GM12878 (cell line): Measurements from ENCODE around the gene CNN1. TPM values are rescaled to one million over a fixed set of nuclear protein-coding genes. Genes with fewer than 3 reads are reported as not detected.

Experiments
- ATAC-seq: fragments of 200-7000 bp; cut with Tn5 transposase; 3 replicates; pipeline ENCODE4 v1.9.1; 2020; ENCODE audit warnings: mild to moderate bottlenecking, moderate library complexity
- BruUV-seq: library from RNA; stranded (reverse); fragments of 400-500 nt; replicated peaks from 2 replicates; lab custom pipeline; 2021; lab: Mats Ljungman, UMichigan
- CTCF ChIA-PET: fragments of 300-600 bp; sonication (Branson Sonifier 250); formaldehyde crosslinking; extraction: SDS; loops from one replicate; lab custom pipeline; 2021; ENCODE audit warnings: inconsistent platforms; lab: Yijun Ruan, JAX
- POLR2A ChIA-PET: fragments of 350-600 bp; formaldehyde crosslinking; extraction: SDS; loops from one replicate; lab custom pipeline; 2021; ENCODE audit warnings: inconsistent platforms; lab: Charles Lee
- RAD21 ChIA-PET: fragments of 300-600 bp; sonication (Branson Sonifier 250); formaldehyde crosslinking; loops from one replicate; lab custom pipeline; 2023; ENCODE audit warnings: antibody characterized with exemption; ENCODE audit not compliant: unreplicated experiment; lab: Charles Lee
- SMC1A ChIA-PET: fragments of 300-600 bp; sonication (Branson Sonifier 250); formaldehyde crosslinking; loops from one replicate; lab custom pipeline; 2023; ENCODE audit not compliant: unreplicated experiment, uncharacterized antibody; lab: Charles Lee
- DNase-seq: peaks from one replicate; pipeline ENCODE4 v3.0.0-alpha.2; 2011; ENCODE audit warnings: low read depth, low spot score
- FAIRE-seq: peaks from 3 replicates; lab custom pipeline; 2011; peaks lifted over from hg19 to GRCh38; lab: Jason Lieb, UNC
- H2AFZ ChIP-seq: 2 replicates; pipeline ENCODE4 v1.6.0; 2011; ENCODE audit warnings: low read depth, low read length, control low read depth; ENCODE audit not compliant: control insufficient read depth
- H3K27ac ChIP-seq: 2 replicates; pipeline ENCODE4 v1.5.1; 2011; ENCODE audit warnings: control low read depth; ENCODE audit not compliant: control insufficient read depth, insufficient read depth
- H3K27me3 ChIP-seq, 2 experiments: replicated peaks in 1 of 2; 2 replicates each; pipeline versions ENCODE4 v1.6.0 to v1.6.1; 2011; ENCODE audit warnings: low read length in 1 of 2; ENCODE audit not compliant: control insufficient read depth in 2 of 2, insufficient read depth in 2 of 2
- H3K36me3 ChIP-seq, 2 experiments: 2 replicates each; pipeline ENCODE4 v1.5.1; 2011; ENCODE audit warnings: low read length in 1 of 2; ENCODE audit not compliant: control insufficient read depth in 2 of 2, insufficient read depth in 2 of 2
- H3K4me1 ChIP-seq: 2 replicates; pipeline ENCODE4 v1.6.1; 2011; ENCODE audit warnings: mild to moderate bottlenecking, low read length, moderate library complexity, mixed read lengths; ENCODE audit not compliant: control insufficient read depth, insufficient read depth
- H3K4me2 ChIP-seq: 2 replicates; pipeline ENCODE4 v1.6.0; 2011; ENCODE audit warnings: control low read depth; ENCODE audit not compliant: control insufficient read depth, insufficient read depth
- H3K4me3 ChIP-seq: fragments of 200-600 bp; sonication (generic); 2 replicates; pipeline ENCODE4 v1.5.1; 2016
- H3K79me2 ChIP-seq: 2 replicates; pipeline ENCODE4 v1.6.0; 2011; ENCODE audit warnings: low read length; ENCODE audit not compliant: control insufficient read depth, insufficient read depth
- H3K9ac ChIP-seq: 2 replicates; pipeline ENCODE4 v1.8.0; 2011; ENCODE audit warnings: low read length, control low read depth, mixed read lengths; ENCODE audit not compliant: control insufficient read depth, insufficient read depth
- H3K9me3 ChIP-seq: replicated peaks from 3 replicates; pipeline ENCODE4 v1.5.1; 2011; ENCODE audit warnings: mild to moderate bottlenecking, low read length; ENCODE audit not compliant: control insufficient read depth, insufficient read depth
- H4K20me1 ChIP-seq: 2 replicates; pipeline ENCODE4 v1.6.0; 2011; ENCODE audit not compliant: control insufficient read depth, insufficient read depth
- BRCA1 ChIP-seq: IDR thresholded peaks from 2 replicates; pipeline ENCODE4 v1.6.1; 2011; ENCODE audit warnings: low read depth, low read length, improper control_type of control experiment
- CTCF ChIP-seq, 3 experiments: IDR thresholded peaks in 2 of 3; conservative IDR thresholded peaks in 1 of 3; 2 replicates each; pipeline ENCODE4 v1.5.1; 2011; ENCODE audit warnings: low read depth in 3 of 3, low read length in 3 of 3, mild to moderate bottlenecking in 3 of 3, control low read depth in 2 of 3, moderate library complexity in 2 of 3, inconsistent platforms in 1 of 3, mixed read lengths in 1 of 3; ENCODE audit not compliant: control insufficient read depth in 2 of 3, insufficient read depth in 1 of 3; ENCODE audit errors: extremely low read depth in 1 of 3
- ETV6 ChIP-seq, 2 experiments: fragments of 450-650 bp in 1 of 2; IDR thresholded peaks in 1 of 2; conservative IDR thresholded peaks in 1 of 2; 2 replicates each; pipeline ENCODE4 v1.6.1; 2014; ENCODE audit warnings: antibody characterized with exemption in 1 of 2, borderline replicate concordance in 1 of 2, low read depth in 1 of 2, mild to moderate bottlenecking in 1 of 2, moderate library complexity in 1 of 2
- HDGF ChIP-seq: fragments of 450-650 bp; IDR thresholded peaks from 2 replicates; pipeline ENCODE4 v1.6.1; 2016; ENCODE audit warnings: antibody characterized with exemption
- HSF1 ChIP-seq: fragments of 150-350 bp; IDR thresholded peaks from 2 replicates; pipeline ENCODE4 v1.6.1; 2014; ENCODE audit warnings: mild to moderate bottlenecking, low read depth, low read length
- NBN ChIP-seq: fragments of 450-650 bp; IDR thresholded peaks from 2 replicates; pipeline ENCODE4 v1.6.1; 2016
- NKRF ChIP-seq: fragments of 450-650 bp; conservative IDR thresholded peaks from 2 replicates; pipeline ENCODE4 v1.6.1; 2017; ENCODE audit warnings: mild to moderate bottlenecking, moderate library complexity
- NR2C2 ChIP-seq: IDR thresholded peaks from 2 replicates; pipeline ENCODE4 v1.6.1; 2011; ENCODE audit warnings: borderline replicate concordance, low read depth; ENCODE audit not compliant: control insufficient read depth, insufficient read length
- PML ChIP-seq: IDR thresholded peaks from 2 replicates; pipeline ENCODE4 v1.6.1; 2012; ENCODE audit warnings: low read length, inconsistent platforms
- ZNF592 ChIP-seq: fragments of 450-650 bp; IDR thresholded peaks from 2 replicates; pipeline ENCODE4 v1.6.1; 2017; ENCODE audit warnings: mild to moderate bottlenecking, moderate library complexity
- WGBS: methylation state at CpG from one replicate; pipeline ENCODE4 v1.1.6; 2016; ENCODE audit warnings: low lambda C conversion rate; ENCODE audit not compliant: insufficient replicate concordance, insufficient coverage; ENCODE audit errors: missing lambda C conversion rate; 5-methylcytosine and 5-hydroxymethylcytosine counted together
- in situ Hi-C: fragments of 300-500 bp; cut with MboI; formaldehyde crosslinking; loops from 9 replicates; pipeline ENCODE4 v1.14.3; 2018; ENCODE audit warnings: mixed read lengths
- intact Hi-C: fragments of 100-400 bp; cut with micrococcal nuclease; formaldehyde crosslinking; loops from one replicate; pipeline ENCODE4 v1.14.2; 2022; ENCODE audit not compliant: unreplicated experiment
- polyA plus RNA-seq, 11 experiments: library from polyadenylated mRNA; depleted of rRNA in 4 of 11; unstranded in 6 of 11; stranded (reverse) in 5 of 11; fragments of >200 nt; fragmentation: Nextera tagmentation in 4 of 11; fragmentation: Illumina TruSeq in 1 of 11; extraction: Ambion mirVana in 4 of 11; extraction: Trizol in 1 of 11; gene quantifications; 1 replicate in 1 of 11; 2 replicates in 10 of 11; pipeline versions ENCODE4 v1.2.1 to v1.2.3, GENCODE V29; 2011 to 2016; ENCODE audit warnings: inconsistent platforms in 2 of 11, missing spikeins in 2 of 11, low read depth in 1 of 11
- total RNA-seq, 4 experiments: library from RNA; depleted of rRNA in 3 of 4; stranded (reverse); fragments of >200 nt in 3 of 4; fragmentation: Illumina TruSeq in 1 of 4; extraction: Trizol in 1 of 4; gene quantifications; 2 replicates each; pipeline versions ENCODE4 v1.2.1 to v1.2.3, GENCODE V29; 2013 to 2021

Gene CNN1
- total and polyA plus RNA-seq, 10 of the 15 experiments (the other 5 are each of a cell fraction or from before 2014, with no cell fraction given), result 0.03 to 0.58 (median 0.22) TPM; not detected in 1

GRCh38 chr19:11597202-11598102 is 58.8 kb downstream of the CNN1 start, which contains the start of gene ZNF627:
TSS of gene ZNF627 (plus strand) at chr19:11597483. CDS start at chr19:11597628, 145 bp downstream.
- CTCF ChIA-PET, result interaction anchor here (0.7 to 1.4 kb wide), 4 partner anchors 9 to 327 kb away, joined by 3 to 4 read pairs (median 4); no protein-coding TSS in a partner anchor
- peak; percentile 95 for FAIRE-seq
- intact Hi-C loops, result loop anchor here (5.0 kb wide), 1 partner anchor 215 kb away; the partner anchor contains the start of gene ZNF440
- TF ChIP-seq BRCA1 (no peak), CTCF (IDR thresholded peaks at IDR 0.05 in 2 of 3, conservative IDR thresholded peaks at IDR 0.05 in 1 of 3; ENCODE audit: control insufficient read depth in 2 of 3, extremely low read depth in 1 of 3, insufficient read depth in 1 of 3, low read depth in 3 of 3, low read length in 3 of 3) (peak; percentile 10 to 30 (median 17); a peak in 3 of 6 replicates), HSF1 (no peak), ZNF592 (no peak), NKRF (peak; percentile 81), ETV6 (conservative IDR thresholded peaks at IDR 0.05 in 1 of 2, IDR thresholded peaks at IDR 0.05 in 1 of 2; ENCODE audit: borderline replicate concordance in 1 of 2, low read depth in 1 of 2) (0 out of 4 replicates have a peak, but pooled peaks of 1 of the 2 experiments have one; percentile 13), NR2C2 (no peak), PML (peak; percentile 69; the same call in 1 of the 2 replicates), NBN (peak; percentile 93), HDGF (peak; percentile 92; the same call in 1 of the 2 replicates)

More at GRCh38 chr19:11597202-11598102, 58.8 kb downstream of the CNN1 start, which contains the start of gene ZNF627:
- Histone ChIP-seq H3K4me2 (peak within 1 kb of the TSS; percentile 77), H3K4me3 (peak within 1 kb of the TSS; percentile 83), H3K36me3 (peaks cover 0 to 3% of the 10 kb centered on the region in 2 experiments; a peak in 1 of 4 replicates), H3K27me3 (no peaks in the 10 kb centered on the region), H3K9me3 (no peaks in the 10 kb centered on the region; the same call in none of the 3 replicates), H3K9ac (peak within 1 kb of the TSS; percentile 98), H3K27ac (peak within 1 kb of the TSS; percentile 99), H3K4me1 (peaks cover 14% of the 10 kb centered on the region), H4K20me1 (no peaks in the 10 kb centered on the region), H2AFZ (peak within 1 kb of the TSS; percentile 81), H3K79me2 (peaks cover 33% of the 10 kb centered on the region)
- DNase-seq (peak; percentile 94), ATAC-seq (peak; percentile 99)
- ChIA-PET POLR2A (interaction anchor here (0.6 to 1.7 kb wide), 7 partner anchors 14 to 1381 kb away, joined by 3 to 7 read pairs (median 4); partner anchors contain the start of gene ELOF1), RAD21 (interaction anchor here (0.9 kb wide), 1 partner anchor 37 kb away, joined by 5 read pairs; no protein-coding TSS in a partner anchor), SMC1A (interaction anchor here (0.6 to 0.8 kb wide), 2 partner anchors 16 to 389 kb away, joined by 3 to 4 read pairs; no protein-coding TSS in a partner anchor)
- no TSS peak for BruUV-seq
- WGBS, result 2% methylated on average over 60 of the region's 67 CpGs
- in situ Hi-C loops, result loop anchor here (25.0 kb wide), 1 partner anchor 1565 kb away; the partner anchor contains the start of genes IER2 and STX10
